Amniotic stem cell (primary cell): Measurements from ENCODE around the gene SLC26A4.
"Not testable (repeated sequence)": the region's sequence is repeated elsewhere in the genome, so short reads cannot be mapped to it uniquely, and the experiment has no call there.

Experiments used
- DNase-seq: peaks from one replicate; lab custom pipeline; 2025; lab: John Stamatoyannopoulos, UW

SLC26A4 gene

DNA sequence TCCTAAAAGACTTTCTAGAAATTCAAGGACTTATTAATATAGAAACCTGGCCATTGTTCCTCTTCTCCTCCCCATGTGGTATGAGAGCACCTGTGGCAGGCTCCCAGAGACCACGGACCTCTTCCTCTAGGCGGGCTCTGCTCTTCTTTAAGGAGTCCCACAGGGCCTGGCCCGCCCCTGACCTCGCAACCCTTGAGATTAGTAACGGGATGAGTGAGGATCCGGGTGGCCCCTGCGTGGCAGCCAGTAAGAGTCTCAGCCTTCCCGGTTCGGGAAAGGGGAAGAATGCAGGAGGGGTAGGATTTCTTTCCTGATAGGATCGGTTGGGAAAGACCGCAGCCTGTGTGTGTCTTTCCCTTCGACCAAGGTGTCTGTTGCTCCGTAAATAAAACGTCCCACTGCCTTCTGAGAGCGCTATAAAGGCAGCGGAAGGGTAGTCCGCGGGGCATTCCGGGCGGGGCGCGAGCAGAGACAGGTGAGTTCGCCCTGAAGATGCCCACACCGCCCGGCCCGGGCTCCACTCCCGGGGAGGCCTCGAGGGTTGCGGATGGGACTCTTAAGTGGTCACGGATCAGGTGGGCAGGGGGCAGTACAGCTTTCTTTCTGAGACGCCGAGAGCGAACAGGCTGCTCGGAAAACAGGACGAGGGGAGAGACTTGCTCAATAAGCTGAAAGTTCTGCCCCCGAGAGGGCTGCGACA lies at the start of gene SLC26A4:
Gene SLC26A4, plus strand, starts transcription at position 448 of the 700 bp plus-strand sequence. CDS start 814 bp downstream, outside the sequence.
- no peak for DNase-seq

DNA sequence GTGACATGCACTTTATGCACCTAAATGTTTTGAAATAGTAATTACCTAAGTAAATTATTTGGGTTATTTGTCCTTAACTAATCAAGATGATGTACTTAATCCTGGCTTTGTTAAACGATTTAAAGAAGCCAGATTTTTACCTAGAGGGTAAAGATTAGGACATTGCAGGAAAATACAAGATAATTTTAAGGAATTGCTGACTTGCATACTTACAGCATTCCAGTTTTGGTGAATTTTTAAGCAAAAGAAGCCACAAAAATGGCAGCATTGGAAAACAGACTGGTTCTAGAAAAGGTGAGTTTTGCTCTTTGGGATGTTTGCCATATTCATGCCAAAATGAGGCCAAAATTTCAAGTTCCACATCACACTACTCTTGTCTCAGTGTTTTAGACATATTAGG lies 47.2 kb upstream of the SLC26A4 start:
- no peak for DNase-seq

DNA sequence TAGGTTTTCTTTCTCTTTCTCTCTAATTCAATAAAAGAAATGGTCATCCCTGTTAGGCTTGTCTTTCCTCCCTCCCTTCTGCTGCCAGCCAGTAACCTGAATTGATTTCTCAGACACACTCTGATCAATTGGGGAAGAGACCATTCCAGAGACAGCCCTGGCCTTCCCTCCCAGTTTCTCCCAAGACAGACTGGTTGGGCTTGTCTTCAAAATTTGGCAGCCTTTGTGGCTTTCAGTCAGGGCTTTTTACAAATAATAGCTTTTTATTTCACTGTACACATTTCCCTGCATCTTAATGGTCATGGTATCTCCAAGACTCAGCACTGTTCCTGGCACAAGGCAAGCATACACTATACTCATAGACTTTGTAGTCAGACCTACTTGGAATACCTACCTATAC lies 46.7 kb upstream of the SLC26A4 start:
- DNase-seq: no peak

DNA sequence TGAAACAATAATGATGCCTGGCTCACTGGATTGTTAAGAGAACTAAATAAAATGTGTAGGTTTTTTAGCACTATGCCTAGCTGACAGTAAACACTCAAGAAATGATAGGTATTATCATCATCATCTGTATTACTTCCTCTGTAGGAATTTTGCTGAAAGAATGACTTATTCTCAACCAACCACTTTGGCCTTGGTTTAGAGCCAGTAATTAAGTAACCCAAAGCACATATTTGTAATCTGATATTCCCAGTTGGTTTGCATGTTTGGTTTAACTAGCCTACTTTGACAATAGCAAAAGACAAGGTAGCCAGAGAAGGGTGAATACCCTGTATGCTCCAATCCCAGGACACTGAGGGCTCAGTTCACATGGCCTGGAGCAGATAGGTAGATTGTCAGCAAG lies 46.2 kb upstream of the SLC26A4 start:
- no peak for DNase-seq

DNA sequence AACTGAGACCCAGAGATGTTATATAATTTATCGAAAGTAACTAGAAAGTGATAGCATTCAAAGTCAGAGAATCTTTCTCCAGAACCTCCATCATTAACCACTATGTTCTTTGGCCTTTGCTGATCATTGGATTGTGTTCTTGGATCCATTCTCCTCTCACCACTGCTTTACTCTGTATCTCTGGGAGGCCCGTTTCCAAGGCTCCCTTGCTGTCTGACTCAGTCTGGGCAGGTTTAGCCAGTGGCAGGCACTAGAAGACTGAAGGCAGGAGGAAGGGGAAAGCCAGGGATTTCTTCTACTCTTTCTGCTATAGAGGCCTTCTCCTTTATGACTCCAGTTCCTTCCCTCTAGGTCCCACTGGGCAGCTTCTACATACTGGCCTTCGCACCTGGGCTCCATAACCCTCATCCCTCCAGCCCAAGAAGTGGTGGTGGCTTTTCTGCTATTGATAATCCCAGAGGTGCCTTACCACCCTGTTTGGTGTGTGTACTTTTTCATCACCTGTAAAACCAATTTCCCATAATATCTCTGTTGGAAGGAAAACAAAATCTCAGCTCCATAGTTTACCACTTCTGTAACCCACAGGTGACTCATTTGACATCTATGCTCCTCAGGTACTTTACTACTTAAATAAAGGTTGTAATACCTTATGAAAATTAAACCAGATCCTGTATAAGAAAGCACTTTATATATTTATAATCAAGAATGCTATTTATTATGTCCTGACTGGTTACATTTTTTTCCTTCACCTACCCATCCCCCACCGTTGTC lies 44.5 kb upstream of the SLC26A4 start:
- DNase-seq: no peak

DNA sequence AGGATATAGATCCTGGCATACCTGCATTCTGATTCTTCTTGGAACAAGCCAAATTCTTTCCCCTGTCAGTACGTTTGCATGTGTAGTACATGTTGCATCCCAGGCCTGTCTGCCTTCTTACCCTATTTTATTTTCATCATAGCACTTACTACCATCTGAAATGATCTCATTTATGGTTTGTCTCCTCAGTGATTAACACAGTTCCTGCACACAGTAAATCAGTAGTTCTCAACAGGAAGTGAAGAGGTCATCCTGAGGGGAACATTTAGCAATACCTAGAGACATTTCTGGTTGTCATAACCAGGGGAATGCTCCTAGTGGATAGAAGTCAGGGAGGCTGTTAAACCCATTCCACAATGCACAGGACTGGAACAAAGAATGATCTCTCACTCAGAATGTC lies 38.2 kb upstream of the SLC26A4 start:
- no peak for DNase-seq

DNA sequence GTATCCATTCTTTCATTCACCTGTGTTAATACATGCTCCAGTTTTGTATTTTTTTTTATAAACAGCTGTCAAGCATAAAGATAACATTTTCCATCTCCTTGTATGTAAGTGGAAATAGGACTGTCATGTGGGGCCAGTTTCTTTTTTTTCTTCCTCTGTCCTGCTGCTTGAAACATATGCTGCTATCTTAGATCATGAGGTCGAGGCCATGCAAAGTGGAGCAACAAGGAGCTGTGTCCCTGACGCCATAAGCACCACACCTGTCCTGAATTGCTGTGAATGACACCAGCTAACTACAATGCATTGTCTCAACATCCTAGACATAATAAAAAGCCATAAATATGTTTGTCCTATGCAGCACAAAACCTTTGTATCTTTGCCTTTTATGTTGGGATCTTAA lies 37.7 kb upstream of the SLC26A4 start:
- DNase-seq: no peak

DNA sequence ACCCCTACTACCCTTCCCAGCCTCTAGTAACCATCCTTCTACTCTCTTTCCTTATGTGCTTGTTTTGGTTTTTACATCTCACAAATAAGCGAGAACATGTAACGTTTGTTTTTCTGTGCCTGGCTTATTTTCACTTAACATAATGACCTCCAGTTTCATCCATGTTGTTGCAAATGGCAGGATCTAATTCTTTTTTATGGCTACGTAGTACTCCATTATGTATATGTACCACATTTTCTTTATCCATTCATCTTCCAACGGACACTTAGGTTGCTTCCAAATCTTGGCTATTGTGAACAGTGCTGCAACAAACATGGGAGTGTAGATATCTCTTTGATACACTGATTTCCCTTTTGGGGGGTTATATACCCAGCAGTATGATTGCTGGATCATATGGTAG lies 33.6 kb upstream of the SLC26A4 start:
- DNase-seq: no peak

DNA sequence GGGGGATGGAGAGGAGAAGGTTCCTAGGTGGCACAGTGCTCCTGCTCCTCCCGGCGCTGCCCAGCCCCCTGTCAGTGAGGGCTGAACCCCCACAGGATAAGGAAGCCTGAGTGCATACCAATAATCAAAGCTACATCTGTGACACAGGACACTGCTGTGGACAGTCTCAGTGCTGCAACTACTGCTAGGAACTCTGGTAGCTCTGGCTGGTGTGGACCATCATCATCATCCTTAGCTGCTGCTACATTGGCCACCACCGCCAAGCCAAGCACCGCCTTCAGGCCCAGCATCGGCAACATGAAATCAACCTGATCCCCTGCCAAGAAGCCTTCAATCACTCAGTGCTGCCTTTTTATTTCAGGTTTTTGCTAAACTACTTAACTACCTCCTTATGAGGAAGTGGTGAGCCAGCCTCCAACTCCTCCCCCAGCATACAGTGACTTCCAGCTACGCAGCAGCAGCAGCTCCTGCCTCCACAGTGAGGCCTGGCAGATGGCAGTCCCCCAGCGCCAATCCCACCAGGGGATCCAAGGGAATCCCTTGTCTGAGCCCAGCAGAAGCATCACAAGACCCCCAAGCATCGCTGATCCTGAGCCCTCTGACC lies 32.1 kb upstream of the SLC26A4 start:
- DNase-seq: no peak

DNA sequence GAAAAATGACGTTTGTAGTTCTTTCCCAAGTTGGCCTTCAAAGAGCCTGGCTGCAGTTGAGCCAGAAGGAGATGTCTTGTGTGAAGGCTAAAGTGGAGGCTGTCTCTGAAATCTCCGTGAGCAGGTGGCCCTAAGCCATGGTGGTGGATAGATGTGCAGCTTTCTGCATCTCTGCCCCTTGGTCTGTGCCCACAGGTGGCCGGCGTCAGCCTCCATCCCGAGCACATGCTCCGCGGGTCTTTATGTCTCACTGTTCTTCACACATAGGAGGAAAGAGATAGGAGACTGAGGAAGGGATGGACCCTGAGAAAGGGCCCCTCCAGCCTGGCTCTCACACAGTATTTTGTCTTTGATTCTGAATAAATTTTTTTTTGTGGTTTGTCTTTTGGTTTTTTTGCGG lies 30.3 kb upstream of the SLC26A4 start:
- DNase-seq: no peak

DNA sequence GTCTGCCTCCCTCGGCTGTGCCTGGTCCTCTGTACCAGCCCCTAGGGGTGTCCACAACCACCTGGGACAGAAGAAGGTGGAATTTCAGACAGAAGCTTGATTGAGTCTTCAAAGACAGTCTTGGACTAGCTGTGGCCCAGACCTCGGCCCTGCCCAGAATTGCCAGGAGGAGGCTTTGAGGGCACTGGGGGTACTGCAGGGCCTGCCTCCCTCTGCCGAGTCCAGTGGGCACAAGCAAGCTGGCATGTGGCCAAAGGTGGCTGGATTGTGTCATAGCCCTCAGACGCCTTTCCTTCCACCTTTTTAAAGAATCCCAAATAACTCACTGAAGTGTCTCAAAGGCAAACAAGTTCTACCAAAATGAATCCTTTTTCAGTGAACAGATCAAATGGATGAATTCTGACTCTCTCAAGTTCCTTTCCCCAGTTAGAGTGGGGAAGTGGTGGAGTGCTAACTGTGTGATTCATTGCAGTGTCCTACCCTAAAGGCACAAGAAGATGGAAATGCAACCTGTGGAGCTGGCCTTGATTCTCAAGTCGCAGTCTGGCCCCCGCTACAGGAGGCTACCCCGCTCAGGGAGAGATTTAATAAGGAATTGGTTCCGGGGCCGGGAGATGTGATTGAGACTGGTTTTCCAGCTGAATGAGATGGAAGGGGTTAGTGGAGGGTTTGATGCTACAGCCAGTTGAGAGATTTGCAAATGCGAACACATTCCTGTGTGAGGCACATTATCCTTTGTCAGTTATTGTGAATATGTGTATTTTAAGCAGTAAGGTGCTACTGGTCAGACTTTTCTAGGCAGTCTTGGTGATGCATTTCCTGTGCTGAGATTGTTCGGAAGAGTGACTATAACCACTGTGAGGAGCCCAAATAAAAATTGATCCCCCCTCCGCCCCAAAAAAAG lies 28.8 kb upstream of the SLC26A4 start:
- DNase-seq: no peak

DNA sequence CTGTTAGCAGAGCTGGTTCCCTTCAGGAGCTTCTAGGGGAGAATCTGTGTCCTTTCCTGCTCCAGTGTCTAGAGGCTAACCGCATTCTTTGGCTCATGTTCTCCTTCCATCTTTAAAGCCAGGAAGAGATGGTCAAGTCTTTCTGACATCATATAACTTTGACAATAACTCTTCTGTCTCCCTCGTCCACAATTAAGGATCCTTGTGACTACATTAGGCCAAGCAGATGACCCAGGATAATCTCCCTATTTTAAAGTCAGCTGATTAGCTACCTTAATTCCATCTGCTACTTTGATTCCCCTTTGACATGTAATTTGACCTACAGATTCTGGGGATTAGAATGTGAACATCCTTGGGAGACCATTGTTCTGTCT lies 28.1 kb upstream of the SLC26A4 start:
- no peak for DNase-seq

DNA sequence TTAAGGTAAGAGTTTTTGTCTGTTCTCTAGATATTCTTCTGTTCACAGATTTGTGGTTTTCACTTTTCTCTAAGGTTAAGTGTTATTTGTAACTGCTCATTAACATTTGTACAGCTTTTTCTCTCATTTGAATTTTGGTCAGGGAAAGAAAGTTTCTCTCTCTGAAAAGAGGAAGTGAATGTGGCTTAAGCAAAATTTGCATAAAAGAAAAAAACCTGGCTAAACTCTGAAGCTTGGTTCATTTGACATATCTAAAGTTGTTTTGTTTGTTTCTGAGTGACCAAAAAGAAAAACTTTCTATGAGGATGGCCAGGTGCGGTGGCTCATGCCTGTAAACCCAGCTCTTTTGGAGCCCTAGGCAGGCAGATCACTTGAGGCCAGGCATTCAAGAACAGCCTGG lies 22.0 kb upstream of the SLC26A4 start:
- no peak for DNase-seq

DNA sequence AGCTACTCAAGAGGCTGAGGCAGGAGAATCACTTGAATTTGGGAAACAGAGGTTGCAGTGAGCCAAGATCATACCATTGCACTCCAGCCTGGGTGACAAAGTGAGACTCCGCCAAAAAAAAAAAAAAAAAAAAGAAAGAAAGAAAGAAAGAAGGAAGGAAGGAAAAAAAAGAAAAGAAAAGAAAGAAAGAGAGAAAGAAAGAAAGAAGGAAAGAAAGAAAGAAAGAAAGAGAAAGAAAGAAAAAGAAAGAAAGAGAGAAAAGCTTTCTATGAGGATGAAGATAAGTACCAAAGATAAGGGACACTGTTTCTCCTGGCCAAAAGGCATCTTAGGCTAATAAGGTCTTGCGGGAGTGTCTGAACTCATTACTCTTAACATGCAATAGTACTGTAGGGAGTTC lies 21.6 kb upstream of the SLC26A4 start:
- DNase-seq: not testable (repeated sequence)

DNA sequence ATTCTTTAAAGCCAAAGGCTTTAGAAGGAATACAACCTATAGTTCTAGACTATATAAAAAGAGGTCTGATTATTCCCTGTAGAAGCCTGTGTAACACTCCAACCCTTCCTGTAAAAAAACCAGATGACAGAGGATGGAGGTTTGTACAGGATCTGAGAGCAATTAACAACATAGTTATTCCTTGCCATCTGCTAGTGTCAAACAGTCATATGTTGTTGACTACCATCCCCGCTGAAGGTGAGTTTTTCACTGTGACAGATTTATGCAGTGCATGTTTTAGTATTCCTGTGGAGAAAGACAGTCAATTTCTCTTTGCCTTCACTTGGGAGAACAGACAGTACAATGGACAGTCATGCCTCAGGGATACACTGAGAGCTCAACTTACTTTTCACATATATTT lies 19.0 kb upstream of the SLC26A4 start:
- no peak for DNase-seq

DNA sequence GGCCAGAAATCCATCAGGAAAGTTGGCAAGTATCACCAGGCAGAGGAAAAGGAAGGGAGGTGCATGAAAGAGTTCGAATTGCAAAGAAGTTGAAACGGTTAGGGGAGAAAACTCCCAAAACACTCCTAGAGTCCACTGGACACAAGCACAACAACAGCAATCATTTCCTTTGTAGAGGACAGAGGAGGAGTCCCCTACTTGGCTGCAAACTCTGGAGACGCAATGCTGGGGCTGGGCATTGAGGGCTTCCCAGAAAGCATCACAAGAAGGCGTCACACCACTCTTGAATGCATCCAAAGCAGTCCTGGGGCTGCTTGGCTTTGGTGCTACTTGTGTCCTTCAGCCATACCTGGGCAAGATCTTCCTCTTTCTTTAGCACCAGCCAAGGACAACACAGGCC lies 18.1 kb upstream of the SLC26A4 start:
- DNase-seq: no peak

DNA sequence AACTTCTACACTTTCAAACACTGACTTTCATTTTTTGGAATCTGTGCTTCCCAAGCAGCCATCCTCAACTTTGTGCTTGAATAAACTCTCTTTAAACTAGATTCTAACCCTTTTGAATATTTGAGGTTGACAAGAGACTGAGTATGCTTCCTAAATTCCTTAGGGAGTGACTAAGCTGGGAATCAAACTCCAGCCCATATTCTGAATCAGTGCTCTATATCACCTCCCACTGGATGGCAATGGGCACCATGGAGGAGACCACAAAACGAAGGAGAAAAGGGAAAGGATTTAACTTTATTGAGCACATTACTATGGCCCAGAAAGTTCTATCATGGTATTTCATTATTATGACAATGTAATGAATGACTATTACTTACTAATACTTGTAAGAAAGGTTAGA lies 17.2 kb upstream of the SLC26A4 start:
- DNase-seq: peak; percentile 9

DNA sequence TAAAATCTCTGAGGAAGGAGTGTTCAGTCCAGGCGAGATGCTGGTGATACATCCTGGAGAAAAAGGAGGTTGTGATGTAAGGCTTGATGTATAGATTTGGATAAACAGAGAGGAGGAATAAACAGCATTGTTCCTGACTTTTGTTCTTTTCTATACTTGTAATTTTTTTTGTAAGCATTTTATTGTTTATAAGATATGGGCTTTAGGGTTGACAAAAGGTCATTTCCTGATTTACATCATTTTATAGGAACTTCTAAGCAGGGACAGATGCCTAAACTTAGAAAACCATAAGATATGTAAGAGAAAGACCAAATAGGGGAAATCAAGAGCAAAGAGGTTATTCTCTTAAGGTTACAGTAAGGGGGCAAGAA lies 16.7 kb upstream of the SLC26A4 start:
- no peak for DNase-seq

DNA sequence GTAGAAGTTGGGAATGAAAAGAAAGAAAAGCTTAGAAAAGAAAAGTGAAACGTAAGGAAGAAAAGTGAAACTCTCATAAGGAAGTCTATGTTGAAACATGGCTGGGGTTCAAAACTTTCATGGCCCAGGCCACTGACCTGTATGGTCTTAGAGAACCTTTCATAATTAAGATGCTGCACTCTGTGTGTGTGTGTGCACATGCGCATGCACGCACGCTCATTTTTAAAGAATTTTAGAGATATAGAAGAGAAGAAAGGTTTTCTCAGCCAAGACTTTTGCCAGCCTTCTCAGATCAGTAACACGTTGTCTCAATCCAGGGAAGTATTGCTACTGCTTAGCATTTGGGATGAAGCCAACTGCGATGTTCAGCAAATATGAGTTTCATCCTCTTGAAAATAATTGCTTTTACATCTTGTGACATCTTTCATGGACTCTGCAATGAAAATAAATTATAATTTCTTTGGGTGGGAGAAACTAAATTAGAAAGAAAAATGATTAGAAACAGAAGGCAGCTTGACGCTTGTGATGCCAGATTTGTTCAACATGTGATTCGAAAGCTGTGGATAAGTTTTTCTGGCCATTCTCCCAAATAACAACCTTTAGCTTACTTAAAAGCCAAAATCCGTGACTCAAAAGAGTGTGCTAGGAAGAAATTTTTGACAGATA lies 16.2 kb upstream of the SLC26A4 start:
- DNase-seq: no peak

DNA sequence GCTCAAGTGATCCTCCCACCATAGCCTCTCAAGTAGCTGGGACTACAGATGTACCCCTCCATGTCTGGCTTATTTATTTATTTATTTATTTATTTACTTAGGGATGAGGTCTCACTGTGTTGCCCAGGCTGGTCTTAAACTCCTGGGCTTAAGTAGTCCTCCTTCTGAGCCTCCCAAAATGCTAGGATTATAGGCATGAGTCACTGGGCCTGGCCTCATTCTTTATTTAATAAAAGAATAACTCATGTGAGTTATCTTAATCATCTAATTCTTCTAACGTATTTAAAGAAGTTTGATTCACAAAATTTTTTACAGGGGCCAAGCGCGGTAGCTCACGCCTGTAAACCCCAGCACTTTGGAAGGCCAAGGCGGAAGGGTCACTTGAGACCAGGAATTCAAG lies 8.0 kb upstream of the SLC26A4 start:
- no peak for DNase-seq

DNA sequence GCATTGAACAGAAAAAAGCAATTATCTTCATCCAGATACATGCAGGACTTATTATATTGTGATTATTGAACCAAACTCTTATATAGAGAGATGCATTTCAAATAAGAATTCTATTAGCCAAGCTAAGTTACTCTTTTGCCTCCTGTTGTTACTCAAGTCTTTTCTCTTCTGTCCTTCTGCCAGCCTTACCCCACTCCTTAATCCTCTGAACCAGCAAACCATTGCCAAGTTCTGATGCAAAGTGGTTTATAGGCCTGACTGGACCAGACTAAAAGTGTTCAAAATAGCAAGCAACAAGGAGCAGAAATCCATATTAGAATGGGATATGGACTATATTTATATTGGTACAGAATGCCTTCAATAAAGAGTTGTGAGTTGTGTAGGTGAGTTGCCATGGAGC lies 2.2 kb upstream of the SLC26A4 start:
- no peak for DNase-seq

DNA sequence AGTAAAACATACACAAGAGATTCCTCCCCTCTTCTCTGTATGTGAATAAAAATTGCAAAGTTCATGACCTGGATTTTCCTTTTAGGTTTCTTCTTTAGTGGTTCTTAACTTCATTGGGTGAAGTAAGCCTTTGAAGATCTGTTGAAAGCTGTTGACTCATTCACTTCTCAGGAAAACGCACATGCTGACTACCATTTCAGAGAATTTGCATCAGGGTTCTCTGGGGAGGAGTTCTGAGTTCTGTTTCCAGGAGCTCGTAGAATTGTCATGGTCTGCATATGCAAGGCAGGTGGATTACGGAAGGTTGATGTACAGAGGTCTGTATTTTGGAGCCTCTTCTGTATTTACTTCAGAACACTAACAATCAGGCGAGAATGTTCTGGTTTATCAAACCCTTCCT lies 962 bp upstream of the SLC26A4 start:
- no peak for DNase-seq
